Activated naive CD8-positive, alpha-beta T cell treated with anti-CD3 and anti-CD28 coated beads, Interleukin-2, amount 10 ng/mL, durations not matched to agents 7 days and 5 days (primary cell): ENCODE measurements around the gene PDE4D. TPM values are rescaled to one million over a fixed set of nuclear protein-coding genes. Genes with fewer than 3 reads are reported as not detected.

Experiments
- ATAC-seq: fragments of 150-1000 bp; cut with Tn5 transposase; one replicate; pipeline ENCODE4 v1.10.0; 2021; ENCODE audit warnings: low read depth, moderate library complexity
- POLR2A ChIA-PET: fragments of 350-600 bp; sonication (Branson Sonifier 250); formaldehyde crosslinking; loops from one replicate; lab custom pipeline; 2021; ENCODE audit warnings: antibody characterized with exemption; lab: Charles Lee
- DNase-seq: peaks from one replicate; pipeline ENCODE4 v3.0.0; 2021
- H3K27ac Mint-ChIP-seq: one replicate; pipeline ENCODE4 v1.8.0; 2022; ENCODE audit warnings: mild to moderate bottlenecking, mixed read lengths
- H3K27me3 Mint-ChIP-seq: one replicate; pipeline ENCODE4 v1.8.0; 2022; ENCODE audit warnings: mild to moderate bottlenecking, moderate library complexity, mixed read lengths
- H3K36me3 Mint-ChIP-seq: one replicate; pipeline ENCODE4 v1.8.0; 2021; ENCODE audit warnings: mild to moderate bottlenecking, mixed read lengths
- H3K4me1 Mint-ChIP-seq: one replicate; pipeline ENCODE4 v1.8.0; 2021; ENCODE audit warnings: mixed read lengths
- H3K4me3 Mint-ChIP-seq: one replicate; pipeline ENCODE4 v1.8.0; 2022; ENCODE audit warnings: mild to moderate bottlenecking, moderate library complexity, mixed read lengths
- H3K9me3 Mint-ChIP-seq: one replicate; pipeline ENCODE4 v1.8.0; 2021; ENCODE audit warnings: mixed read lengths
- total RNA-seq, 2 experiments: library from RNA; stranded (reverse); gene quantifications; one replicate each; pipeline ENCODE4 v1.2.3, GENCODE V29; 2021

The PDE4D gene
- total RNA-seq, 2 experiments from 2014 or later = 65.1 to 67.1 TPM

DNA sequence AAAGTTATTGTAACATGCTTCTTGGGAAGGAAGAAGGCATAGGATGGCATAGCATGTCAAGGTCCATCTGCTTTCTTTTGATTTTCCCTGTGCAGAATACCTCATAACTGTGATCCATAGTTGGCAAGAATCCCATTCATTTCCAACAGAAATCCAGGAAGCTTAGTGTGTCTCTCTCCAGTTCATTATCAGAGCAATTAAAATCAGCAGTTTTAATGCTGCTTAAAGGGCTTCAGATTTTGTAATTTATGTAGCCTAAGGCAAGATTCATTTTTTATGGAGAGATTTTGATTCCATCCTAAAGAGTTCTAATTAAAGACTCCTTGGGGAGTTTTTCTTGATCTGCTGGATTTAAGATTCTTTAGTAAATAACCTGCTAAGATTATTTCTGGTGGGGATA is 560.1 kb downstream of the PDE4D start:
- H3K27me3 Mint-ChIP-seq = peaks cover 22% of the 10 kb centered on the region
- no peaks in the 10 kb centered on the region for H3K9me3 Mint-ChIP-seq
- no peaks in the 10 kb centered on the region for H3K36me3 Mint-ChIP-seq
- H3K27ac Mint-ChIP-seq = no peak overlapping the region
- no peak for ATAC-seq
- POLR2A ChIA-PET = no interaction called here
- no peak overlapping the region for H3K4me3 Mint-ChIP-seq
- DNase-seq = no peak
- no peaks in the 10 kb centered on the region for H3K4me1 Mint-ChIP-seq

DNA sequence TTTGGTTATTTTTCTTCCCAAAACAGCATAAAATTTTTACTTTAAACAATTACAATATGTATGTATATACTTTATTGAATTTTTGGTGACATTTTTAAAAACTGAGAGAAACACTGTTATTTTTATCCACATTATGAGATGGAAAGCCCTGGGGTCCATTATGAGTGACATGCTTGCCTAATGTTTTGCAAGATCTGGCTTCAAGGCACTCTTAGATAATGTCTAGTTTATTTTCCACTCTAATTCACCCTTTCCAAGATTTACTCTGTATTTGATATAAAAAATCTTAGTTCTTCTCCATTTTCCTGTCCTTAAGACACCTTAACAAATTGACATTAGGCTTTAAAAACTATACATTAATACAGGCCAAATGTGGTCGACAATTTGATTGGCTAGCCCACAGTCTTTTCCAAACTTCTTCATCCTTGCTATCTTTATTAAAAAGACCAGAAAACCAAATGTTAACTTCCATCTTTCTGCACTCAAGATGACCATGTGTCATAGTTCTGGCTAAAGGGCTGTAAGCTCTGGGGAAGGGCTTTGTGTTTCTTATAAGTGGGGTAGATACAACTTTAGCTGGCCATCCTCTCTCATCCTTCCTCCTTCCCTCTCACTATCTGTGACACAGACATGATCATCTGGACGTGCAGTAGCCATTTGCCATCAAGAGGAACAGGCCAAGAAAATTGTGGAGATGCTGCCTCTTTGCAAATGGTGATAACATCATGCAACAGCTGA is 561.1 kb downstream of the PDE4D start:
- no peaks in the 10 kb centered on the region for H3K4me1 Mint-ChIP-seq
- no peak overlapping the region for H3K27ac Mint-ChIP-seq
- ATAC-seq (no peak), DNase-seq (no peak)
- H3K27me3 Mint-ChIP-seq = peaks cover 23% of the 10 kb centered on the region
- H3K9me3 Mint-ChIP-seq = no peaks in the 10 kb centered on the region
- no peaks in the 10 kb centered on the region for H3K36me3 Mint-ChIP-seq
- POLR2A ChIA-PET = no interaction called here
- H3K4me3 Mint-ChIP-seq = no peak overlapping the region

DNA sequence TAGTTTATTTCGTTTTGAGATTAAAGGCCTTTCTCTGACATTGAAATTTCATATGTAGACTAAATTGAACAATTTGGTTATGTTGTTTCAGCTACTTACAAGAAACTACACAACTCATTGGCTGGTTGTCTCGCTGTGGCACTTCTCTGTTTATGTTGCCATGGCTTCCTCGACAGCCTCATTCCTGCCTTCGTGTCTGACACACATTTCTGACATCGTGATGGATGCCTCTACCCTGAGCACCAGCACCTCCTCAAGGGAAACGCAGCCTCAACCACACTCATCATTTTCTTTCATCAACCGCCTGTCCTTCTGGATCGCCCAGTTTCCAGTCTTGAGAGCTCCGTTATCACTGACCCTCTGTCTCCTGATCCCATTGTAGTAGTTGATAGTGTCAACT is 562.8 kb downstream of the PDE4D start:
- DNase-seq (no peak), ATAC-seq (no peak)
- Mint-ChIP-seq H3K27ac (no peak overlapping the region), H3K4me3 (no peak overlapping the region), H3K27me3 (peaks cover 23% of the 10 kb centered on the region), H3K9me3 (no peaks in the 10 kb centered on the region), H3K4me1 (no peaks in the 10 kb centered on the region), H3K36me3 (no peaks in the 10 kb centered on the region)
- POLR2A ChIA-PET = no interaction called here

DNA sequence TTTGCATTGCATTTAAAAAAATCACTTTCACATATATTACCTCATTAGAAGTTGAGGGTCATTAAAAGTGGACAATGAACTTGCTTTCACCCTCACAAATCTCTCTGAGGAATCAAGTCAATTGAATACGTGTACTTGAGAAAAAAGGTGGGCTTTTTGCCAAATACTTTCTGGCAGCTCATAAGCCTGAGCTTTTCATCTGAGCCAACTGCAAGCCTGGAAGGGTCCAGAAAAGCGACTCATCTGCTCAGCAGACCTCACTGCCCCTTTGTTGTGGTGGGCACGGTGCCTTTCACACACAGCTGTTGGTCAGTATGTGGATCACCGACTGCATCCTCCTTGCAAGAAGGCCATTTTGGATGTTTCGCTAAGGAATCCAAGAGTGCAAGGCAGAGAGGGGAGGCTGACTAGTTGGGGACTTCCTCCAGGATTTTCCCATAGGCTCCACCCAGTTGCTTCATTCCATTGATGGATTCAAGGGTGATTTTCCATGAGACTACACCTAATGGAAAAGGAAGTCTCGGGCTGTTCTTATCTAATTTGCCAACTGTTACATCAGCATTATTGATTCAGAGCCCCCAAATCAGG is 564.7 kb downstream of the PDE4D start:
- Mint-ChIP-seq H3K9me3 (no peaks in the 10 kb centered on the region), H3K4me1 (no peaks in the 10 kb centered on the region), H3K36me3 (no peaks in the 10 kb centered on the region), H3K4me3 (no peak overlapping the region), H3K27ac (no peak overlapping the region), H3K27me3 (peaks cover 21% of the 10 kb centered on the region)
- POLR2A ChIA-PET = no interaction called here
- DNase-seq = no peak
- ATAC-seq = no peak

DNA sequence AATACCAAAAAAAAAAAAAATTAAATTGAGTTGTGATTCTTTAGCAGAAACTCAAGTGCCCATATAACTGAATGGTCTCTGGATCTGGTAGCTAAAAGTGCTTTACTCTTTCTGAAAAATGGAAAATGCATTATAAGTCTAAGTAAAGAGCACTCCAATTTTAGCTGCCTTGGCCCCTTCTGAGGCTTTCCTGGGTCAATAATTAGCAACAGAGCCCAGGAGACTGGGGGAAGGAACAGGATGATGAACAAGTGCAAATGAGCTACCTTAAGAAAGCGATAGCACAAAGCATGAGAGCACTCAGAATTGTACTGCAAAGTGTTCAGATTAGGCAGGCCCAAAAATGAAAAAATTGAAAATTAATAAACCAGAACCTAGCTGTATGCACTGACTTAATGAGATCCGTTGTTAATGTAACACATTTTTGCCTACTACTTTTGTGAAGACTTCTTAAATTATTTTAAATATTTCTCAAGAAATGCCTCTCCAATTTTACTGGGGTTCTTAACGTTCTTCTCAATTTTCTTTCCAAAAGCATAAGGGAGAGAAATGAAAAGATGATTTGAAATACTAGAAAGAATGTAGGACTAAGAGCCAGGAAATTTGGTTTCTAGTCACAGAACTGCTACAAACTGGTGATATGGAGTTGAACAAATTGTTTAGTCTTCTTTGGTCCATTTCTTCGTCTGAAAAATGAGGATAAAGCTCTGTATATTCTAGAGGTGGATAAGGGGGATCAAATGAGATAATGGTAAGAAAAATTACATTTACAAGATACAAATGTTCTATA is 566.1 kb downstream of the PDE4D start:
- ATAC-seq (no peak), DNase-seq (no peak)
- Mint-ChIP-seq H3K36me3 (no peaks in the 10 kb centered on the region), H3K27me3 (peaks cover 20% of the 10 kb centered on the region), H3K9me3 (no peaks in the 10 kb centered on the region), H3K27ac (no peak overlapping the region), H3K4me3 (no peak overlapping the region), H3K4me1 (no peaks in the 10 kb centered on the region)
- POLR2A ChIA-PET = no interaction called here

DNA sequence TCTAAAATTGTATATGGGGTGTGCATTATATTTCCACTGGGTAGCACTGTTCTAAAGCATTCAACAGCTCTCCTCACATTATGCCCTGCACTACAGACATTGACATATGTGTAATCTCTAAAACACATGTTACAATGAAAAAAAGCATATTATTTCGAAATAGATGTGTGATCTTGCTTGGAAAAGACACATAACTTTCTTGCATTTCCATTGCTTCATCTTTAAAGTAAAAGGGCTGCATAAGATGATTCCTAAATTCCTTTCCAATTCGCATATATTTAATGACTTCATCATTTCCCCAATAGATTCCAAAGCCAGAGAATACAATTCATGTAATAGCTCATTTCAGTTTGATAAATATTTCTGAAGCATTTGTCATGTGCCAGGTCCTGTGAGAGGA is 566.9 kb downstream of the PDE4D start:
- POLR2A ChIA-PET = no interaction called here
- no peaks in the 10 kb centered on the region for H3K4me1 Mint-ChIP-seq
- no peak for ATAC-seq
- H3K27me3 Mint-ChIP-seq = peaks cover 18% of the 10 kb centered on the region
- H3K36me3 Mint-ChIP-seq = no peaks in the 10 kb centered on the region
- no peak overlapping the region for H3K4me3 Mint-ChIP-seq
- H3K9me3 Mint-ChIP-seq = no peaks in the 10 kb centered on the region
- no peak overlapping the region for H3K27ac Mint-ChIP-seq
- DNase-seq = no peak

DNA sequence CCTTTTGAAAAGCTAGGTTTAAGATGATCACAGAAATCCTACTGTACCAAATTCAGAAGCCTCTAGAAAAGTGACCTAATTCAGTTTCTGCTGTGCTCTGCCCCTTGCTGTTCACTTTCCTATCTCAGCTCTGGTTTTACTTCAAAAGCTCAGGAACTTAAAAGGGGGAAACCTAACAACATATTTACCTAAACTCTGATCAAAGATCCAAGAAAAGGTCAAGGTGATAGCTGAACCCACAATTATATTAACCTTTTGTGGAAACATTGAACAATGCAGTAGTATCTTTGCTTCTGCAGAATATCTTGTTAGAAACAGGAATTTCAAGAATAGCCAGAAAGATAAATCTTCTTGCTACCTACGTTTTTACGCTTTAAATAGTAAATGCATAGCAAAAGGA is 568.5 kb downstream of the PDE4D start:
- H3K27ac Mint-ChIP-seq = no peak overlapping the region
- ATAC-seq (no peak), DNase-seq (no peak)
- H3K4me1 Mint-ChIP-seq = no peaks in the 10 kb centered on the region
- peaks cover 17% of the 10 kb centered on the region for H3K27me3 Mint-ChIP-seq
- POLR2A ChIA-PET = no interaction called here
- no peak overlapping the region for H3K4me3 Mint-ChIP-seq
- H3K9me3 Mint-ChIP-seq = no peaks in the 10 kb centered on the region
- H3K36me3 Mint-ChIP-seq = no peaks in the 10 kb centered on the region

DNA sequence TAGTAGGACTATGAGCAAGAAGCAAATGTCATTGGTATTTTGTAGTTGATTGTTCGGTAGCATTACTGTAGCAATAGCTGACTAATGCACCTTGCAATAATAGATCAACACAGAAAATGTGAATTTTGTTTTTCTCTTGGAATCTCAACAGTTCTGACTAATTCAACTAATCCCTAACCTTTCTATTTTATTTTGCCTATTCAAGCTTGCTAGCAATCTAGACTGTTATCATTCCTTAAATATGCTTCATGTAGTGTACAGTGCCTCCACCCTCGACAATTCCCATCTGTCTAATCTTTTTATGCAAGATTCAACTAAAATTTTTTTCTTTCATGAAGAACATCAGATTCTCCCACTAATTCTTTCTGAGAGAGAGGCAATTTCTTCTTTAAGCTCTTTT is 570.6 kb downstream of the PDE4D start:
- POLR2A ChIA-PET = no interaction called here
- Mint-ChIP-seq H3K4me1 (no peaks in the 10 kb centered on the region), H3K36me3 (no peaks in the 10 kb centered on the region), H3K27ac (no peak overlapping the region), H3K27me3 (peaks cover 19% of the 10 kb centered on the region), H3K4me3 (no peak overlapping the region), H3K9me3 (no peaks in the 10 kb centered on the region)
- DNase-seq (no peak), ATAC-seq (no peak)

DNA sequence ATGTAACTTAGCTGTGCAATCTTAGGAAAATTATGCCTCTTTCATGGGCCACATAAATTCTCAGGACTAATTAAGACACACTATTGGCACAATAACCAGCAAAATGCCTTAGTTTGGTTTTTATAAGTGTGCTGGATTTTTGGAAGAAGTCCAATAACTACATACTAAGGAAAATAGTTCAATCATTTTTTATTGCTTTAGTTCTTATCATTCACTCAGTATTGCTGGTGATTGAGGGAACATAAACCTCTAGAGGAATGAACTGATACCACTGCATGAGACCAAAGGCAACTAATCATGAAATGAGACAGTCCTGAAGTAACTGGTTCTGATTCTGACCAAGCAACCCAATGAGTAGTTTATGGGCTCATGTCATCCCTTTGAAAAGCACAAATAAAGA is 571.5 kb downstream of the PDE4D start:
- Mint-ChIP-seq H3K36me3 (no peaks in the 10 kb centered on the region), H3K4me1 (no peaks in the 10 kb centered on the region), H3K27ac (no peak overlapping the region), H3K4me3 (no peak overlapping the region), H3K27me3 (peaks cover 14% of the 10 kb centered on the region), H3K9me3 (no peaks in the 10 kb centered on the region)
- POLR2A ChIA-PET = no interaction called here
- DNase-seq (no peak), ATAC-seq (no peak)

DNA sequence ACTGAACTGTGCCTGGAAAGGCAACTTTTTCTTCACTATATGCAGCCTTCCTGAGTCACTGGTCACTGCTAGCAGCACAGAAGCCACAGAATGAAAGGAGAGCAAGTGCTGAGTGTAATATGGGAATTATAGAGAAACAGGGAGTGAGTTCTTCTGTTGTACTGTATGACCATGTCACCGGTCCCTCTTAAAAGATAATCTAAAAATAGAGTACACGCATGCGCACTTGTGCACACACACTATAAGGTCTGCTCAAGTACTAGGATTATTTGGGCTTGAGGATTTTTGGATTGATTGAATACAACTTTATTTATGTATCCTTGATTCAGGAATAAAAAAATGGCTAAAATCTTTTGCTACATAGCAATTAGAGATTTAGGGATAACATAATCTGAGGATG is 571.9 kb downstream of the PDE4D start:
- Mint-ChIP-seq H3K36me3 (no peaks in the 10 kb centered on the region), H3K9me3 (no peaks in the 10 kb centered on the region), H3K4me1 (no peaks in the 10 kb centered on the region), H3K27ac (no peak overlapping the region), H3K4me3 (no peak overlapping the region), H3K27me3 (peaks cover 10% of the 10 kb centered on the region)
- DNase-seq (no peak), ATAC-seq (no peak)
- POLR2A ChIA-PET = no interaction called here

DNA sequence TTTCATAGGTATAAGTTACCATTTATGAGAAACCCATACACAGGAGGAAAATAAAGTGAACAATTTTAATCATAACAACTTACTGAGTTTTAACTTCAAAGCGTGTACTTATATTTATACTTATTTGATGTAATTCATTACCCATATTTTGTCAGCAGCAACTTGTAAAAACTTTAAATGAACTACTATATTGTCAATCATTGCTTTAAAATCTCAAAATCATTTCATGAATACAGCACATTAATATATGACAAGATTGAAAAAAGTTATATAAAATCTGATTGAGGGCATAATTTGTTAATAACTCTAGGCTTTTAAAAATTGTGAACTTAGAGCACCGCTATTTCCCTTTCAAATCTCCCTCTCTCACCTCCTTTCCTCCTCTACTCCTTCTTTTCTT is 573.1 kb downstream of the PDE4D start:
- Mint-ChIP-seq H3K36me3 (no peaks in the 10 kb centered on the region), H3K4me1 (no peaks in the 10 kb centered on the region), H3K9me3 (no peaks in the 10 kb centered on the region), H3K27me3 (peaks cover 13% of the 10 kb centered on the region), H3K27ac (no peak overlapping the region), H3K4me3 (no peak overlapping the region)
- no peak for DNase-seq
- POLR2A ChIA-PET = no interaction called here
- no peak for ATAC-seq

DNA sequence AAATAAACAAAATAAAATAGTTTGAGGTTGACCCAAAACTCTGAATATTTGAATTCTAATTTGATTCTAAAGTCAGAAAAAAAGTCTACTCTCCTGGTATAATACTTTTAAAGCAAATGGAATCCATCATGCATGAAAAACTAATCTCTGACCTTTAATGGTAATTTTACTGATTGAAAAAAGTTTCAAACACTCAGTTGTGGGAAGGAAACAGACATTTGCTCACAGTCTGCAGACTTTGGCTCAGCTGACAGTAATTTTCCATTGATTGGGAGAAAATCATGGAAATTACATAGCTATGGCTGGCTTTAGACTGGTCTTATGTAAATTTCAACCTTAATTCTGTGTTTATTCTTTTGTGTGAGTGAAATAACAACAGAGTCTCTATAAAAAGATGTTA is 574.3 kb downstream of the PDE4D start:
- H3K4me3 Mint-ChIP-seq = no peak overlapping the region
- ATAC-seq (no peak), DNase-seq (no peak)
- no peaks in the 10 kb centered on the region for H3K36me3 Mint-ChIP-seq
- no peak overlapping the region for H3K27ac Mint-ChIP-seq
- POLR2A ChIA-PET = no interaction called here
- H3K4me1 Mint-ChIP-seq = no peaks in the 10 kb centered on the region
- peaks cover 13% of the 10 kb centered on the region for H3K27me3 Mint-ChIP-seq
- no peaks in the 10 kb centered on the region for H3K9me3 Mint-ChIP-seq

DNA sequence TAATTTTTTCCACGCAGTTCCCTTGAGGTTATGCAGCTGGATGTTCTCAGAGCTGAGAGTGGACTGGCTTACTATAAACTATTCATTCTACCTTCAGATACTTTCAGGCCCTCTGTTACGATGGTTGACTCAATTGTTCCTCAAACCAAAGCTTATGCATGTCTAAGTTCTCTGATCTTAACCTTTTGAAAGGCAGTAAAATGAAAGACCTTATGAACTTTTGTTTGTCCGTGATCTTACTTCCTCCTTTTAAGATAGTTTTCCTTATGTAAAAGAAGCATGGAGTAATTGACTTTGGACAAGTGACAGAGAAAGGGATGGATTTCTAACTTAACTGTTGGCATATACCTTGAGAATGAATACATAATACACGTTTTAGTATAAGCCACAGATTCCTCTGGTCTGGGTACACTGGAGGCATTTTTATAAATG is 575.7 kb downstream of the PDE4D start:
- Mint-ChIP-seq H3K9me3 (no peaks in the 10 kb centered on the region), H3K36me3 (no peaks in the 10 kb centered on the region), H3K4me1 (no peaks in the 10 kb centered on the region), H3K27ac (no peak overlapping the region), H3K4me3 (no peak overlapping the region), H3K27me3 (peaks cover 10% of the 10 kb centered on the region)
- ATAC-seq (no peak), DNase-seq (no peak)
- POLR2A ChIA-PET = no interaction called here
